Neuron (in vitro differentiated cells): ENCODE results near the gene GNAS-AS1.

ENCODE experiments used
- H2AFZ ChIP-seq: one replicate; pipeline ENCODE4 v1.6.1; 2013; ENCODE audit warnings: low read depth, mild to moderate bottlenecking, inconsistent platforms, low read length, moderate library complexity
- H3K27me3 ChIP-seq: one replicate; pipeline ENCODE4 v1.6.1; 2013; ENCODE audit warnings: low read length; ENCODE audit not compliant: insufficient read depth
- H3K36me3 ChIP-seq: one replicate; pipeline ENCODE4 v1.6.1; 2013; ENCODE audit warnings: low read length; ENCODE audit not compliant: insufficient read depth
- H3K4me1 ChIP-seq: one replicate; pipeline ENCODE4 v1.6.1; 2013; ENCODE audit warnings: low read length; ENCODE audit not compliant: insufficient read depth
- H3K4me3 ChIP-seq: 2 replicates; pipeline ENCODE4 v1.5.1; 2013; ENCODE audit warnings: mild to moderate bottlenecking, low read length, moderate library complexity
- H3K9me3 ChIP-seq: one replicate; pipeline ENCODE4 v1.6.1; 2013; ENCODE audit warnings: low read length

Gene GNAS-AS1

GRCh38 chr20:58795181-58795922 lies 55.4 kb downstream of the GNAS-AS1 start:
- Histone ChIP-seq H3K9me3 (no peaks in the 10 kb centered on the region), H3K4me3 (no peak overlapping the region), H2AFZ (no peak overlapping the region), H3K4me1 (no peaks in the 10 kb centered on the region), H3K36me3 (no peaks in the 10 kb centered on the region), H3K27me3 (peaks cover 27% of the 10 kb centered on the region)

DNA sequence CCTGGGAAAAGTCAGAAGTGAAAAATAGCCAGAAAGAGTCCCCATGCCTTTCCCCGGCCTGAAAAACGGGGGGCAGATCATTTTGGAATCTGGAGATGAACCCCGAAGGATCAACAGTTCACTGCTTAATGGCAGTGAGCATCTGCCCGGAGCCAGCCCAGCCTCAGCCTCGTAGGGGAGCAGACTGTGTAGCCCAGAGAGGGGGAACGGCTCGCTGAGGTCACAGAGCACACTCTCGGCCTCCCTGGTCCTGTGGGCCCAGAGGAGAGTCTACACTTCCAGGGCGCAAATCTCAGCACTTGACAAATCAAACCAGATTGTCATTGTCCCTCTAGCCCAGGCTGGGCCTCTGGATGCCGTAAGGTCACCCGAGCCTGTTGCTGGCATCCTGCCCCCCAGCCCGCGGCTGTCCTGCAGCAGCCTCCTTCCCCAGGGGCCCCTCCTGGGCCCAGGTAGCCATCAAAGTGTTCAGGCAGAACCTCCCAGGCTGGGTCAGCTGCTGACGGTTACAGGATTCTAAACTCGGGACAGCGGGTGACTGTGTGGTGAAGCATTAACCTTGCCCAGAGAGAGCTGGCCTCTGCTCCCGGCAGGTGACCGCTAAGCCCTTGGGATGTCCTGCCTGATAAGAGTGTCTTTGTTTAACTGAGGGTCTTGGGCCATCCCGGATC lies 56.1 kb downstream of the GNAS-AS1 start:
- H2AFZ ChIP-seq = no peak overlapping the region
- H3K36me3 ChIP-seq = no peaks in the 10 kb centered on the region
- H3K27me3 ChIP-seq = peaks cover 27% of the 10 kb centered on the region
- H3K9me3 ChIP-seq = no peaks in the 10 kb centered on the region
- H3K4me1 ChIP-seq = no peaks in the 10 kb centered on the region
- H3K4me3 ChIP-seq = no peak overlapping the region

- H2AFZ ChIP-seq = no peak overlapping the region
- peaks cover 34% of the 10 kb centered on the region for H3K27me3 ChIP-seq
- H3K36me3 ChIP-seq = no peaks in the 10 kb centered on the region
- no peaks in the 10 kb centered on the region for H3K4me1 ChIP-seq
- no peaks in the 10 kb centered on the region for H3K9me3 ChIP-seq
- no peak overlapping the region for H3K4me3 ChIP-seq
These were observed 56.9 kb downstream of the GNAS-AS1 start for GRCh38 chr20:58793512-58794420.

- H3K27me3 ChIP-seq = peaks cover 44% of the 10 kb centered on the region
- H3K9me3 ChIP-seq = no peaks in the 10 kb centered on the region
- H3K4me3 ChIP-seq = no peak overlapping the region
- no peaks in the 10 kb centered on the region for H3K36me3 ChIP-seq
- no peaks in the 10 kb centered on the region for H3K4me1 ChIP-seq
- H2AFZ ChIP-seq = no peak overlapping the region
These were observed 58.3 kb downstream of the GNAS-AS1 start for GRCh38 chr20:58792426-58792825.

GRCh38 chr20:58791286-58791685 lies 59.4 kb downstream of the GNAS-AS1 start:
- Histone ChIP-seq H3K4me3 (no peak overlapping the region), H3K27me3 (peaks cover 44% of the 10 kb centered on the region), H2AFZ (no peak overlapping the region)

DNA sequence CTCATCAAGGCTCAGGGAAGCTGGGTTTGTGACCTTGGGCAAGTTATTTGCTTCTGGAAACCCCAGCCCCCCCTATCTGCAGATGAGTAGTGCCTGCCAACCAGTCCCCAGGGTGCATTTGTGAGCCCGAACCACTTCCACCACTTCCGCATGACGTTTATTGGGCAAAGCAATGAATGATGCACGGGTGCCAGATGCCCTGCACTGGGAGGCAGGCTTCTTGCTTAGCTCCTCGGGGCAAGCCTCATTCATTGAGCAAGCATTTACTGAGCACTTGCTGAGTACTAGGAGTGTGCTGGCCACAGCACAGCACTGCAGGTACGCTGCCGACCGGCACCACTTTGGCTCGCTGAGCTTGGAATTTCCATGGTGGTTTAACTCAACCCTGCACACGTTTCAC lies 60.2 kb downstream of the GNAS-AS1 start:
- Histone ChIP-seq H3K4me3 (no peak overlapping the region), H3K9me3 (no peaks in the 10 kb centered on the region), H2AFZ (no peak overlapping the region), H3K27me3 (peaks cover 44% of the 10 kb centered on the region), H3K36me3 (no peaks in the 10 kb centered on the region), H3K4me1 (no peaks in the 10 kb centered on the region)

More at GRCh38 chr20:58791286-58791685, 59.4 kb downstream of the GNAS-AS1 start:
- Histone ChIP-seq H3K4me1 (no peaks in the 10 kb centered on the region), H3K9me3 (no peaks in the 10 kb centered on the region), H3K36me3 (no peaks in the 10 kb centered on the region)

DNA sequence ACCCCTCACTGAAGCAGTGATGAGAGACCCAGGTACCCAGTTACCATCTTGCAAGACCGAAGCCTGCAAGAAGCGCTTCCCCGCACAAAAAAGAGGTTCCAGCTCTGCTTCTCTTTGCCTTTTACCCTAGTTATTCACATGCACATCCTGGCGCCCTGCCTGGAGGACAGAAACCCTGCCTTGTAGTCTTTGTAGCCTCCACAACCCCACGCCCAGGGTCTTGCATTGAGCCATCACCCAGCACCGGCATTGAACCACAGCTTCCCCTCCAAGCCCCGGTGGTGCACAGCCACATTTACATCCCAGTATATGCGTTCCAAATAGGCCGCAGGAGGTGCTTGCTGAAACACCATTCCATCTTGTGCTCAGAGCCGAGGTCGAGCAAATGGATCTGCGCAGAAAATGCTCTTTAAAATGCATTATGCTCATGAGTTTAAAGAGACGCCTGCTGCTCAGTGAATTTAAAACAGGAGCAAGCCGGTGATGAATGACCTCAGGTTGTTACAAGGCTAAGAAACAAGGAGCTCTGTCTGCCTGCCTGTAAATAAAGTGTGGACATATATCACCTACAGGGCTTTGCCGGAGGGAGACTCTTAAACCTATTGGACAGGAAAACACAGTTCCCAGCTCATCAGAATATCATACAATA lies 61.7 kb downstream of the GNAS-AS1 start:
- Histone ChIP-seq H3K4me1 (no peaks in the 10 kb centered on the region), H3K27me3 (peaks cover 43% of the 10 kb centered on the region), H2AFZ (no peak overlapping the region), H3K36me3 (no peaks in the 10 kb centered on the region), H3K9me3 (no peaks in the 10 kb centered on the region), H3K4me3 (no peak overlapping the region)

DNA sequence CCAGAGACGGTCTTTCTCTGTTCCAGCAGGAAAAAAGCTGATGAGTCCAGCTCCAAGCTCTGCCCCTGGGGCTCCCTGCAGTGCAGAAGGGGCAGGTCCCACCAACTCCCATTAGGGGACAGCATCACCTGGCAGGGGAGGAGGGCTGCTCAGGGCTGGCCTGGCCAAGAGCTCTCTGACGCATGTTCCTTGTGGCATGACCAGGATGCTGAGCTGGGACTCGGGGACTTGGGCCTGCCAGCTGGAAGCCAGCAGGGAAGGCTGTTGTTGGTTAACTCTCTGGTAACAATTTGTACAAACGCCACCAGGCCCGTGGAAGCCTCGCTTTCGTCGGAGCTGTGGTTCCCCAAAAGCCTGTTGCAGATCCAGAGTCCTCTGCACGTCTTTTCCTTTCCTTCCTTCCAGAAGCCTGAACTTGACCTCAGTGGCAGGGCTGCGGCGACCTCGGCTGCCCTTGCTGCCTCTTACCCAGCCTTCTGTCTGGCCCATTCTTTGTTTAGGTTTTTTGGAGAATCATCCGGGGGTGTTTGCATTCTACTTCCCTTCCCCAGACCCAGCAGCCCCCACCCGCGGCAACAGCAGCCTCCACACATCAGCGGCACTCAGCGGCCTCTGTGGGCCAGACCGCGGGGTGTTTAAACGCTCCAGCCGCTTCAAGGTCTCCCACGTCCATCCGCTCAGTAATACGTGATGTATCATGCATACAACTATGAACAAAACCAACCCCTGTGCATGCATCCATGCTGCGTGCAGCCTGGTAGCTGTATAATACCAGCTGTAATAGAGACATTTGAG lies 63.3 kb downstream of the GNAS-AS1 start:
- Histone ChIP-seq H3K9me3 (no peaks in the 10 kb centered on the region), H3K27me3 (peaks cover 50% of the 10 kb centered on the region), H3K4me3 (no peak overlapping the region), H3K4me1 (no peaks in the 10 kb centered on the region), H3K36me3 (no peaks in the 10 kb centered on the region), H2AFZ (no peak overlapping the region)

DNA sequence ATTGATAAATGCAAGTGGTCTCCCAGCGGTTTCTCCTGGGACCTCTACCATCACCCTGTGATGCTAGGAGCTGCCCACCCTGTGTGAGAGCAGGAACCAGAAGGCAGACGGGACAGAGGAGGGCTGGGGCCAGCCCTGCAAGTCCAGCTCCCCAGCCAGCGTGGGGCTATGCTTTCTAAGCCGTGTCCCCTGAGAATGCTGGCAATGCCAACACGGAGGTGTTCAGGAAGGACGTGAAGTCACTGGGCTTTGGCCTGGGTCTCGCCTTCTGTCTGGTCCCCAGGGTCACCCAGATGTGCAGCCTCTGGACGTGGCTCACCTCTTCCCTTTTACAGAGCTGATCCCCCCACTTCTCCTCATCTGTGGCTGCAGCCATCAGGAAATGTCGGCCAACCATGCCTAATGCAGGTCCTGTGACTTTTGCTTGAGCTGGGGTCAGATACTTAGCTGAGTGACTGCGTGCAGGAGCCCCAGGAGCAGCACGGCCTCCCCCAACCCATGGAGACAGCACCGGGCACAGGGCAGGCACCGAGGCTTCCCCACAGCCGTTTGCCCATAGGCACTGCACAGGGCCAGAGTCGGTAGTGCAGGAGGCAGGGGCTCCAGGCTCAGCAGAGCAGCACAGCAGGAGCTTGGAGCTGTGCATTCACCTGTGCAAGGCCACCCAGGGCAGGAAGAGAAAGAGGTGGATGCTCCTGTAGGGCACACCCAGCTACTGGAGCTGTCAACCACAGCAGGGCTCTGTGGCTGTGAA lies 66.2 kb downstream of the GNAS-AS1 start:
- Histone ChIP-seq H3K4me1 (no peaks in the 10 kb centered on the region), H3K9me3 (no peaks in the 10 kb centered on the region), H2AFZ (no peak overlapping the region), H3K27me3 (peaks cover 62% of the 10 kb centered on the region), H3K36me3 (no peaks in the 10 kb centered on the region), H3K4me3 (no peak overlapping the region)

GRCh38 chr20:58783511-58784011 lies 67.1 kb downstream of the GNAS-AS1 start:
- H3K27me3 ChIP-seq = peaks cover 63% of the 10 kb centered on the region
- H3K4me3 ChIP-seq = no peak overlapping the region
- H3K9me3 ChIP-seq = no peaks in the 10 kb centered on the region
- no peak overlapping the region for H2AFZ ChIP-seq
- no peaks in the 10 kb centered on the region for H3K36me3 ChIP-seq
- H3K4me1 ChIP-seq = no peaks in the 10 kb centered on the region

- Histone ChIP-seq H3K9me3 (no peaks in the 10 kb centered on the region), H2AFZ (no peak overlapping the region), H3K27me3 (peaks cover 60% of the 10 kb centered on the region), H3K36me3 (no peaks in the 10 kb centered on the region), H3K4me1 (no peaks in the 10 kb centered on the region), H3K4me3 (no peak overlapping the region)
These were observed 69.6 kb downstream of the GNAS-AS1 start for GRCh38 chr20:58781138-58781537.
